ENCODE data around the gene TMEM255B.

GRCh38 chr13:113723410-113724015, 35.5 kb upstream of the TMEM255B start:
- TF ChIP-seq CTCF (IDR thresholded peaks at IDR 0.05) = no peak
- no peak for TF ChIP-seq POLR2A (IDR thresholded peaks at IDR 0.05)

Data from Peyer's patch (tissue), 4 donors.